ENCODE data around the gene UNKL. TPM values are rescaled to one million over a fixed set of nuclear protein-coding genes. Genes with fewer than 3 reads are reported as not detected.

The UNKL gene
- total RNA-seq, 1 experiment from 2014 or later = 32.0 TPM

GRCh38 chr16:1438229-1439057 lies 23.9 kb upstream of the UNKL start:
- H2AK5ac ChIP-seq (ENCODE audit: insufficient read length, low read length) = no peak overlapping the region
- no peak overlapping the region for H3K27ac ChIP-seq (ENCODE audit: insufficient read length, low read depth, low read length)
- no peak overlapping the region for H4K8ac ChIP-seq (replicated peaks; ENCODE audit: insufficient read length, low read depth, low read length)
- no peaks in the 10 kb centered on the region for H3K23me2 ChIP-seq (ENCODE audit: insufficient read length, low read depth, low read length, poor library complexity, severe bottlenecking)
- Mint-ChIP-seq H3K9me3 (no peaks in the 10 kb centered on the region), H3K27ac (no peak overlapping the region), H3K36me3 (ENCODE audit: insufficient read depth in 1 of 3, low read depth in 3 of 3) (no peaks in the 10 kb centered on the region), H3K4me3 (no peak overlapping the region), H3K4me1 (no peaks in the 10 kb centered on the region; a peak in 1 of 4 replicates), H3K27me3 (ENCODE audit: low read depth) (no peaks in the 10 kb centered on the region)
- no peaks in the 10 kb centered on the region for H3K79me1 ChIP-seq (ENCODE audit: insufficient read depth, low read depth, low read length, poor library complexity, severe bottlenecking)
- H2BK12ac ChIP-seq (ENCODE audit: insufficient read length, low read depth, low read length) = no peak overlapping the region
- H3K4me2 ChIP-seq (ENCODE audit: insufficient read depth, insufficient read length, low read length) = no peak overlapping the region
- no peak overlapping the region for H2BK20ac ChIP-seq (ENCODE audit: low read depth, low read length, poor library complexity, severe bottlenecking)
- no peak overlapping the region for H4K5ac ChIP-seq (ENCODE audit: insufficient read length, low read depth, low read length)
- no peaks in the 10 kb centered on the region for H4K20me1 ChIP-seq (ENCODE audit: control insufficient read depth, insufficient read depth, insufficient read length)
- no peak overlapping the region for H3K23ac ChIP-seq (ENCODE audit: insufficient read length, low read depth, low read length)
- no peak overlapping the region for H3T11ph ChIP-seq (ENCODE audit: low read length)
- no peak overlapping the region for H2BK120ac ChIP-seq (ENCODE audit: low read depth, low read length, poor library complexity, severe bottlenecking)
- no peak overlapping the region for H4K91ac ChIP-seq (ENCODE audit: insufficient read length, low read depth, low read length)
- no peak overlapping the region for H3K56ac ChIP-seq (ENCODE audit: insufficient read length, low read depth, low read length)
- DNase-seq = no peak
- no peak overlapping the region for H3K9ac ChIP-seq (ENCODE audit: extremely low read depth, insufficient read length, low read length)
- H3K4ac ChIP-seq (ENCODE audit: low read depth, low read length) = no peak overlapping the region
- no peaks in the 10 kb centered on the region for H3K27me3 ChIP-seq (ENCODE audit: insufficient read depth, low read length)
- H3K14ac ChIP-seq (ENCODE audit: insufficient read depth, low read length) = peak overlapping the region; percentile 37; the same call in 1 of the 2 replicates
- H3K9me3 ChIP-seq (ENCODE audit: control insufficient read depth, low read depth, low read length) = no peaks in the 10 kb centered on the region
- H3K79me2 ChIP-seq (ENCODE audit: insufficient read depth, low read length) = no peaks in the 10 kb centered on the region
- no CpG with 5 or more reads among the region's 35 CpGs for WGBS (ENCODE audit: extremely low coverage, insufficient read length, low lambda C conversion rate)
- H3K4me1 ChIP-seq (ENCODE audit: insufficient read depth, low read length) = no peaks in the 10 kb centered on the region
- no peak overlapping the region for H3K18ac ChIP-seq (ENCODE audit: insufficient read length, low read depth, low read length)
- H2BK15ac ChIP-seq (ENCODE audit: low read depth, low read length) = no peak overlapping the region
- no peak overlapping the region for H2AFZ ChIP-seq (ENCODE audit: low read length)
- TF ChIP-seq, protein P1, sequence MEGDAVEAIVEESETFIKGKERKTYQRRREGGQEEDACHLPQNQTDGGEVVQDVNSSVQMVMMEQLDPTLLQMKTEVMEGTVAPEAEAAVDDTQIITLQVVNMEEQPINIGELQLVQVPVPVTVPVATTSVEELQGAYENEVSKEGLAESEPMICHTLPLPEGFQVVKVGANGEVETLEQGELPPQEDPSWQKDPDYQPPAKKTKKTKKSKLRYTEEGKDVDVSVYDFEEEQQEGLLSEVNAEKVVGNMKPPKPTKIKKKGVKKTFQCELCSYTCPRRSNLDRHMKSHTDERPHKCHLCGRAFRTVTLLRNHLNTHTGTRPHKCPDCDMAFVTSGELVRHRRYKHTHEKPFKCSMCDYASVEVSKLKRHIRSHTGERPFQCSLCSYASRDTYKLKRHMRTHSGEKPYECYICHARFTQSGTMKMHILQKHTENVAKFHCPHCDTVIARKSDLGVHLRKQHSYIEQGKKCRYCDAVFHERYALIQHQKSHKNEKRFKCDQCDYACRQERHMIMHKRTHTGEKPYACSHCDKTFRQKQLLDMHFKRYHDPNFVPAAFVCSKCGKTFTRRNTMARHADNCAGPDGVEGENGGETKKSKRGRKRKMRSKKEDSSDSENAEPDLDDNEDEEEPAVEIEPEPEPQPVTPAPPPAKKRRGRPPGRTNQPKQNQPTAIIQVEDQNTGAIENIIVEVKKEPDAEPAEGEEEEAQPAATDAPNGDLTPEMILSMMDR (conservative IDR thresholded peaks at IDR 0.05) = no peak
- no peak overlapping the region for H2BK5ac ChIP-seq (ENCODE audit: insufficient read length, low read length)
